Activated CD8-positive, alpha-beta memory T cell treated with anti-CD3 and anti-CD28 coated beads for 48 hours (primary cell): ENCODE data around the gene NDUFAF2.
"Not testable (repeated sequence)": the region's sequence is repeated elsewhere in the genome, so short reads cannot be mapped to it uniquely, and the experiment has no call there.

Source experiments
- DNase-seq, 3 experiments: peaks; one replicate each; pipeline ENCODE4 v3.0.0-alpha.2; 2020; ENCODE audit warnings: low read depth in 2 of 3, low spot score in 2 of 3

The NDUFAF2 gene

DNA sequence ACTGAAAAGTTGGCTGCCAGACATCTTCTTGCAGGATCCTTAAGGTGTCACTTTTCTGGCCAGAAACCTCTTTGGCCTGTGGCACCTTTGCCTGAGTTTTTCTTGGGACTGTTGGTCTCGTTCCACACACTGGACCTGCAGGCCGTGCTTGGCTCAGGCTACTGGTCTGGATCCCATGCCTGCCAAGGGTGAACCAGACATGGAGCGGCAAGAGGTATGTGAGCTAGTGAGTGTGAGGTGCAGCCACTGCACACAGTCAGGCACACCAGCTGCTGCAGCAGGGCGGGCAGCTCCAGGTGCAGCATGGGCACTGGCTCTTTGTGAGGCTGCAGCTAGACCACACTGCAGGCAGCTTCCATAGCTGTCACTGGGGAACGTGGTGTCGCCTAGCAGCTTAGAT lies 47.9 kb downstream of the NDUFAF2 start:
- DNase-seq = no peak

DNA sequence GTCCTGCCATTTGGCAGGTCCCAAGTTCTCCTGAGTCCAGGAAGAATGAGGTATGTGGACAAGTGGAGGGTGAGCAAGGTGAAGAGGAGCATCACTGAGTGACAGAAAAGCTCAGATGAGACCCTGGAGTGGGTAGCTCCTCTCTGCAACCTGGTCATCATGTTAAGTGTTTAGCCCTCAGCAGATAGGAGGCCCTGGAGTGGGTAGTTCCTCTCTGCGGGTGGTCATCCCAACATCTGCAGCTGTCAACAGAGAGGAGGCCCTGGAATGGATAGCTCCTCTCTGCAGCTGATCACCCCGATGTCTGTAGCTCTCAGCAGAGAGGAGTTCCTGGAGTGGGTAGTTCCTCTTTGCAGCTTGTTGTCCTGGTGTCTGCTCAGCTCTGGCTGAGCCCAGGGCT lies 48.4 kb downstream of the NDUFAF2 start:
- DNase-seq = no peak

DNA sequence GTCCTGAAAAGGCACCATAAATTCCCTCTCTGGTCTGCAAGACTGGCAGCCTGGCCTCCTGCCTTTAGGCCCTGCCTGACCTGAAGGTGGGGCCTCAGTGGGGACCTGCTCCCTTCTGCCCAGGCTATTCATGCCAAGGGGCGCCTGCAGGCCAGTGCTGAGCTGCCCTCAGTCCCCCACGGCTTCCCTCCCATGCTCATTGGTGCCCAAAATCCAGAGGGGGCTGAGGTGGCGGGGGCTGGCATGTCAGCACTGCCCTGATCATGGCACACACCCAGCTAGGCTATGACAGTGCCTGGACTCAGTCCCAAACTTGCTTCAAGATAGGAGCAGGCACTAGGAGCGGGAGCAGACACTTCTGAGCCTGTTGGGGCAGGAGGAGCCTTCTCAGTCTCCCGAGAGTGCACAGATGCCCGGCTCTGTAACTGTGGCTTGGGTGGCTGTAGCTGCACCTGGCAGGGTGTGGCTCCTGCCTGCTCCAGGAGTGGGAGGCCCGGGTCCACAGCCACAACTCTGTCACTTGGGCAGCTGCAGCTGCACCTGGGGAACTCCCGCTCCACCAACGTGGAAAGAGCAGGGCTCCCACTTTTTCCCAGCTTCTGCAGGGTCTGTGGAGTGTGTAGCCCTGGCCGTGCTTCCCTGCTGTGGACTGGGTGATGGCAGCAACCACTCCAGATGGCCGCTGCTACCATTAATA lies 49.0 kb downstream of the NDUFAF2 start:
- no peak for DNase-seq

DNA sequence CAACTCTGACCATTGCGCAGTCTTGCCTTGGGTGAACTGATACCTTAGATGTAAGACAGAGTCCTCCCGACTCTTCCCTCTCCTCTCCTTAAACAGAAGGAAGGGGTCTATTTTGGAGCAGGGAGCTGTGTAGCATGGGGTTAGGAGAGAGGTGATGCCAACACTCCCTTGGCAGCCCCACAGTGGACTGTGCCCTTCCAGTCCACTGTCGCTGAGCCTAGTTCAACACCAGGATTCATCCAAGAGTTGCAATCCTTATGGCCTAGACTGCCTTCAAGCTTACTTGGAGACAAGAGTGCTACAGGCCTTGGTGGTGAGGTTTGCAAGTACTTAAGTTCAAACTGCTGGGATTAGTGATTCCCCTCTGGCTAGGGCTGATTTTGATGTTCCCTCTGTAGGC lies 51.4 kb downstream of the NDUFAF2 start:
- DNase-seq = no peak

DNA sequence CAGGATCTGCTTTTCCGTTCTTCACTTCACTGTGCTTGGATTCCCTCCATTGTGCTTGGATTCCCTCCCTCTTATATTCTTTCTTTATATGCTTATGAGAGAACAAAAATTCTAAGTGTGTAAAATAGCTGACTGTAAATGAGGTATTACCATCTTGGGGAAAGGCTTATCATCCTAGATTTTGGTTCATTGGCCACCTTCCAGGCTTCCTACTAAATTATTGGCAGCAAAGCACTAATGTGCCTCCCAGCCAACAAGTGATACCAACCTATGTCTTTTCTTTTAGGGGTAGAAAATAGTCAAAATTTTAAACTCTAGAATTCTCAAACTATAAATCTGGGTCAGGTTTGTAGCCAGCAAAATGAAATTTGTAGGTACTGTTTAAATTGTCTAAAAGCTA lies 52.7 kb downstream of the NDUFAF2 start:
- DNase-seq = no peak

DNA sequence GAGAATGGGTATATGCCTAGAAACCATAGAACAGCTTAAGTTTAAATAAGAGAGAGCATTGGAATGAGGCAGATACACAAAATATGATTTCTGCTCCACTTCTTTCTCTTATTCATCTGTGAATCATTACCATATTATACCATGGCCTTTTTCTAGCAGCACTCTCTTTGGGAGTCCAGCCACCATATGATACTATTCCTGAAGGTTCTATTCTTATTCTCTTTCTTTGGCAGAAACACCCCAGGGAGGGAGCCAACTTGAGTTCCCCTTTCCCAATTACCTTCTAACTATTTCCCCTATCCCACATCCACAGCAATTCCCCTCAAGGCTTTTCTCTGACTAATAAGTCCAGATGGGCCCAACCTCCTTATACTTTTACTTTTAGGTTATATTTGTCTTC lies 55.9 kb downstream of the NDUFAF2 start:
- no peak for DNase-seq

DNA sequence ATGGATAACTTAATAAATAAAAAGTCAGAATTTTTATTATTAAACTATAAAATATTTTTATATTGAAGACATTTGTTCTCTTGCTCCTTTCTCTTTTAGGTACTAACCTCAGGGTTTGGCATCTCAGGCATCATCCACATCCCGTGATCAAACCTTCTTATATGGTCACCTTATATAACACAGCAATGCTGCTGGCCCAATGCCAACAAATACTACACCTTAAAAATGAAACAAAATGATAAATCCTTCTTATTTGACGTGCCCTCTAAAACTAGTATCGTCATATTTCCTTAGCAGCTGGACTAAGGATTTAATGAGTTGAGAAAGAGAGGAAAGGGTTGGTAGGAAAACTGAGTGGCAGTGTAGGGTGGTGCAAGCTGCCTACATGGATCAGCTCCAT lies 56.6 kb downstream of the NDUFAF2 start:
- no peak for DNase-seq

DNA sequence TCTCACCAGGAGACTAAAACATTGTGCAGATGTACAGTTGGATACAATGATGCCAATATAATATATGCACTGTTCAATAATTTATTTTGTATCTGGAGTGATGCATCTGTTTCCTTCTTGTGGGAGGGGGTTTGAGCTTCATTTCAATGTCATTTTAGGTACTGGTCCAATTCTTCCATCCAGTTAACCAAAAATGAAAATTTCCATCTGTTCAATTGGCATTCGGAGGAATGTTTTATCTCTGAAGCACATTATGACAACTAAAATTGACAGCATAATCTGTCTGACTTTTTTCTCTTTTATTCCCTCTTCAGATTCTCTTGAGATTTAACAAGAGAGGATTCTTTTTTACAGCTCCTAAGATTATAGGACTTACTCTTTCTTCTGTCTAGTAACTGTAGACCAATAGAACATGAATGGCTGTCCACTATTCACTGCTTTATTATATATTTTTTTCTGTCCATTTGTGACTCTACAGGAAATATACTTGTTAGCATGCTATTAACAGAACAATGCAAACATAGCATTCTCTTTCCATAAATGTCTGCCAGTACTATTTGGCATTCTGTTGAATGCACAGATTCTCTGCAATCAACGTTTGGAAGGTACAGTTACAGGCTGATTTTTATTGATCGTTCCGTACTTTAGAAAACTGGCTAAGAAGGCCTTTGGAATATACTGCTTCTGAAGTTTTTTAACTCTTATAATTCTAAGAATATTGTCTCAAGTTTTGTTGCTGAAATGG lies 57.8 kb downstream of the NDUFAF2 start:
- DNase-seq = no peak

DNA sequence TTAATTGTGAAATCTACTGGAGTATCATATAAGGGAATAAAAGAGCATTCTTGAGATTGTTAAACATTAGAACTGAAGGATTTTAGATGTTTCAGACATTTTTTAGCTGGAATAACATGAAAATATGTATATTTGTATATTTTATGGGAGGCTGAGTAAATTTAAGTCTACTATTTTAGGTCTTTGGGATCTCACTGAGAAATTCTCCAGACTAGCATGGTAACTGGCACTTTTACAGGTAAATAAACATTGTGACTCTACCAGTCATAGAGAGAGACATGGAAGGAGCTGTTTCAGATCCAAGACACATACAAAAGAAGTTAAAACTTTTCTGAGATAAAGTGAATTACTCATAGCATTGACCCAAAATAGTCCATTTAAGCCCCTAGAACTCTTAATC lies 59.4 kb downstream of the NDUFAF2 start:
- DNase-seq = no peak

DNA sequence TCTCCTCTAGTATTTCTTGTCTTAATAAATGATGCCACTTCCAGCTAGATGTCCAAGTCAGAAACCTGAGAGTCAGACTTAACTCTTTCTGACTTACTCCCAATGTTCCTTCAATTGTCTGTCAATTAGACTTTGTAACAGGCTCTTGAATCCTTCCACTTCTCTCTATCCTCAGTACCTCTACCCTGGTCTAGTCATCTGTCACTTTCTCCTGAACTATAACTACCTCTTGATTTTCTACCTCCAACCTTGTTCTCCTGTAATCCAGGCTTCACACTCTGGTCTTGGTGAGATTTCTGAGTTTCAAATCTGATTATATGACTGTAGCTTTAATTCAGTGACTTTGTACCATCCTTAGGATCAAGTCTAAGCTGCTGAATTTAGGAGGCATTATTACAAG lies 64.9 kb downstream of the NDUFAF2 start:
- no peak for DNase-seq

DNA sequence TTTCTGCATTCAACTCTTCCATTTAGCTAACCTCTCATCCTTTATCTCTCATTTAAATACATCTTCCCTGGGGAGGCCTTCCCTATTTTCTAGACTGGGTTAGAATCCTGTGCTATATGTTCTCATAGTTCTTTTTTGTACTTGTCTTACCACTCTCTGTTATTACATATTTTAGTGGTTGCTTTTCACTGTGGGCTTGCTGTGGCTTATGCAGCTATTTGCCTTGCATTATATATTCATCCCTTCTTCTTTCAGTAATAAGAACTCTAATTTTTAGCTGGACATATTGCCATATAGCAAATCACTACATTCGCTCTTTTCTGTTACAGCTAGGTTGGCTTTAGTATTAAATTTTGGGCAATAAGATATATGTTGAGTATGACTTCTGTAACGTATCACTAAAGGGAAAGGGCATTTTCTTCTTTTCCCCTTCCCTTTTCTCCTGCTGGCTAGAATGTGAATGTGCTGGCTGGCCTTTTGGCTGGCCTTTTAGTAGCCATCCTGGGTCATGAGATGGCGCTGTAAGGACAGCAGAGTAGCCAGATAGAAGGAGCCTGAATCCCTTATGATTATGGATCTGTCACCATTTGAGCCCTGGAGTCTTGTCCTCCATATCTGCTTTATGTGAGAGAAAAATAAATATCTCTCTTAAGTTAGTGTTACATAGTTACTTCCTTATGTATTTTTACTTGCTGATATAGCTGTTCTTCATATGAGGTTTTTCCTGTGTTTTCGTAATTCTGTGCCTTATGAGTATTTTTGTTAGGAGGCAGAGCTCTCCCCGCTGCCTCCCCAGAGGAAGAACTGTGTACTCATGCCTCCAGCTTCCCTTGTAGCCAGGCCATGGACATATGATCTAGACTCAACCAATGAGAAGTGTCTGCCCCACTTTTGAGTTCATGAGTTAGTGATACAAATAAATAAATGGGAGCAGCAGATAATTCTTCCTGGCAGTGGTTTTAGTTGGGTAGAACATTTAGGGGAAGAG lies 65.8 kb downstream of the NDUFAF2 start:
- no peak for DNase-seq

DNA sequence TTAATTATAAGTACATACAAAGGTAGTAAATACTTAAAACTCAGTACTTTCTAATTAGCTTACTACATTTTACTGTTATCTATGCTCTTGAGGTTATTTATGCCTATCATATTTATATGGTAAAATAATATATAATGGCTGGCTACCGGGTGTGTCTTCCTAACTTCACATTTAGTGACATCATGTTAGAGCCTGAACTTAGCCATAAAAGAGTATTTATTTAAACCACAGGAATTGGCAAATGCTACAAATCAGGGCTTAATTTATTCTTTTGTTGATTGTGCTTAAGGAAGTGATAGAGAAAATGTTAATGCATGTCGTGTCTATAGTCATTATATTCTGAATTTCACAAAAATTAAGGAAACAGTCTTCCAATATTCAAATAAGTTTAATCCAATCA lies 73.1 kb downstream of the NDUFAF2 start:
- DNase-seq = no peak

DNA sequence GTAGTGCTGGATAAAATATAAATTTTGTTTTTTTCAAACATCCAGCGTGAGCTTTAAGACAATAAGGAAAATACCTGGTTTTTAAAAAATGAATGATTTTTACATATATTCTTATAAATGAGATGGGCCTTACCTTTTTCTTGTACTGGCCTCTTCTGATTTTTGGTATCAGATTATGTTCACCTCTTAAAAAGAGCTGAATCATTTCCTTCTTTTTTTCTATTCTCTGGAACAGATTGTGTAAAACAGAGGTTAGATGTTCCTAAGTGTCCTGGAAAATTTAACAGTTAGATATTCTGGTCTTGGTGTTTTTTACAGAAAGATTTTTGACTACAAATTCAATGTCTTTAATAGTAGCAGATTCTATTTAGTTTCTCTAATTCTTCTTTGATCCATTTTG lies 74.6 kb downstream of the NDUFAF2 start:
- no peak for DNase-seq

DNA sequence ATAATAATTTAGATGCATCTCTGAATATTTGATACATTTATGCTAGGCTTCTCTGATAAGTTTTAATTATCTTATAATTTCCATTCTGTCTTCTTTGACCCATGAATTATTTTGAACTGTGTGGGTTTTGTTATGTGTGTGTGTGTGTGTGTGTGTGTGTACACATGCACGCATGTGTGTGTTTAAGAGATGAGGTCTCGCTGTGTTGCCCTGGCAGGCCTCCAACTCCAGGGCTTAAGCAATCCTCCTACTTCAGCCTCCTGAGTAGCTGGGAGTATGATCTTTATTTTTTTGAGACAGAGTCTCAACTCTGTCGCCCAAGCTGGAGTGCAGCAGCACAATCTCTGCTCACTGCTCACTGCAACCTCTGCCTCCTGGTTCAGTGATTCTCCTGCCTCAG lies 75.4 kb downstream of the NDUFAF2 start:
- DNase-seq = no peak

DNA sequence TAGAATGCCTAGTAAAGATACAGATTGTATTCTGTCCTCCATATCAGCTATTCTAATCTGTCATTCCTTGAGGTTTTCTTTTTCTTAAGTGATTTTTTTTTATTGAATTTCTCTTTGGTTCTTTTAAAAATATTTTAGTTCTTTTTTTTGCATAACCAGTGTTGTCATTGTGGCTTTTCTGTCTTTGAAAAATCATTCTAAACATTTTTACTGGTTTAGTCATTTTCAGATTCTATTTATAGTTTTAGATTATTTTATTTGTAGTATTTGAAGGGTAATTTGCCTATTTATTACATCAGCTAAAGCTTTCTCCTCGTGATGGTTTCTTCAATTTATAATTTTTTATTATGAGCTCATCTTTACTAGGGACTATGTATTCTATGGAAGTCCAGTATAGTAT lies 78.1 kb downstream of the NDUFAF2 start:
- no peak for DNase-seq

DNA sequence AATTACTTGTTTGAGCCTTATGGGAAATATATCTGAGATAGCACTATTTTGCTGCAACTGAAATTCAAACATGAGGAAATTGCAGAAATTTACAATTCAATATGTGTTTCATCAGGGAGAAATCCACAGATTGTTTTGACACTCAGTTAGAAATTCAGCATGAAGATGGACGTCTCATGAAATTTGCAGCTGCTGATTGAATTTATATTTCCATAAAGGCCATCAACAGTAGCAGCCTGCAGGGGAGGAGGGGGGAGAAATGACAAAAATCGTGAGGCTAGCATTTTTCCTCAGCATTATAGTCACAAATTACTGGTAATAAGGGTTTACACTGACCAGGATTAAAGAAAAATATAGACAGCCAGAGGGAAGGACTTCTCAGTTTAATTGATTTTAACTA lies 81.0 kb downstream of the NDUFAF2 start:
- no peak for DNase-seq

DNA sequence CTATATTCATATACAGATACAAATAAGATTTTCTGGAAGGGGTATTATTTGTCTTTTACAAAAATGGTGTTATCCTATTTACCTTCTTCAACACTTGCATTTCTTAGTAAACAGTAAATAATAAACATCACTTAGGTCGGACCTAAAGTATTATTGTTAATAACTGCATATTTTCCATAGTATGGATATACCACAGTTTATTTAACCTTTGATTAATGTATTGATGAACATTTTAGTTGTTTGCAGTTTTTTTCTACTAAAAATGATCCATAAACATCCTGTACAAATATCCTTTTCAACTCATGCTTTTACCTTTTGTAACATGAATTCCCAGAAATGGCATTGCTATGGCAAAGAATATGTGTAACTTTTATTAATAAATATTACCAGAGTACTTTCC lies 83.4 kb downstream of the NDUFAF2 start:
- no peak for DNase-seq

DNA sequence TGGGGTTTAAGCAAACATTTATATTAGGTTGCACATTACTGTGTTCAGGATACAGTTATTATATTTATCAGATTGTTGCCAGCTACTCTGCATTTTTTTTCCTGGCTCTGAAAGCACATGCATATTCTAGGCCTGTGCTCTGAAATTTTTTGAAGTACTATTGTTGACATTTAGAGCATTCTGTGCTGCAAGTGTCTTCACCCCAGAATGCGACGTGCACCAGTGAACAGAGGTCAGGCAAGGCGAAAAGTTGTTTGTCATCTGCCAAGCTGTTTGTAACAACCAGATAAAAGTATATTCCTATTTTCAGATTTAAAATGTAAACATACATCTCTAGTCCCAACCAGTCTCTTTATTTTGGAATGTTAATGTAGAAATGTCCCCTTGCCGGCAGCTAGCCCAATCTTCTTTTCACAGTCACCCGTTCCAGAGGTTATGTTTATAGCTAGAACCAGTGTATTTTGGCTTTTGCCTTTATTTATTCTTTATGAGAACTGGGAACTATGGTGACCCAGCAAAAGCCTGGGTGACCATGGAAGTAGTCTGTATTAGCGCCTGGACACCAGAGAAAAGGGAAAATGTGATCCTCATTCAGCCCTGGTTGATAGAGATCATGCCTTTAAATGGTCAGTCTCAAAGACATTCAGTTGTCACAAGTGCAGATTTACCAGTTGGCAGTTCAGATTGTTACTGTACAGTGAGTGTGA lies 84.6 kb downstream of the NDUFAF2 start:
- DNase-seq = no peak

DNA sequence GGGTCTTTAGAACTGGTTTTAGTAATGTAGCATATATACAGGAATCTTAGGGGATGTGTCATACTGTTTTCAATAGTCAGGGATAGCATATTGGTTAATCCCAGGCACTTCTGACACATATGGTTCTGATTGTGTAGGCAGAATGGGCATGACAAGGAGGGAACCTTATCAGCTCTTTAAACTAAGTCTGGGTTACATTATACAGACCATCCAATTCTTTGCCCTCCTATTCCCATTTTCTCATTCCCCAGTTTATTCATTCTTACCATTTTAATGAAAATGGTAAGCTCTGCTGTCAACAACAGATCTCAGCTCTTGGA lies 85.1 kb downstream of the NDUFAF2 start:
- DNase-seq = no peak

DNA sequence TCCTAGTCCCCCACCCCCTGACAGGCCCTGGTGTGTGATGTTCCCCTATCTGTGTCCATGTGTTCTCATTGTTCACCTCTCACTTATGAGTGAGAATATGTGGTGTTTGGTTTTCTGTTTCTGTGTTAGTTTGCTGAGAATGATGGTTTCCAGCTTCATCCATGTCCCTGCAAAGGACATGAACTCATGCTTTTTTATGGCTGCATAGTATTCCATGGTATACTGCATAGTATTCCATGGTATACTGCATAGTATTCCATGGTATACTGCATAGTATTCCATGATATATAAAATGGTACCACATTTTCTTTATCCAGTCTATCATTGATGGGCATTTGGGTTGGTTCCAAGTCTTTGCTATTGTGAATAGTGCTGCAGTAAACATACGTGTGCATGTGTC lies 86.3 kb downstream of the NDUFAF2 start:
- DNase-seq = not testable (repeated sequence)

DNA sequence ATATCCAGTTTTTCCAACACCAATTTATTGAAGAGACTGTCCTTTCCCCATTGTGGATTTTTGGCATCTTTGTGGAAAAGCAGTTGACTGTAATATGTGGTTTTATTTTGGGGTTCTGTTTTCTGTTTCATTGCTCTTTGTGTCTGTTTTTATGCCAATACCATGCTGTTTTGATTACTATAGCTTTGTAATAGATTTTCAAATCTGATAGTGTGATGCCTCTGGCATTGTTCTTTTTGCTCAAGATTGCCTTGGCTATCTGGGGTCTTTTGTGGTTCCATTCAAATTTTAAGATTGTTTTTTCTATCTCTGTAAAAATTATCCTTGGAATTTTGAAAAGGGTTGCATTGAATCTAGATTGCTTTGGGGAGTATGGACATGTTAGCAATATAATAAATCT lies 99.5 kb downstream of the NDUFAF2 start:
- DNase-seq = no peak
